GM12878 (cell line): ENCODE data around the gene NACC1. TPM values are rescaled to one million over a fixed set of nuclear protein-coding genes. Genes with fewer than 3 reads are reported as not detected.

Source experiments
- BCL11A ChIP-seq: IDR thresholded peaks from 2 replicates; pipeline ENCODE4 v1.6.1; 2011; ENCODE audit warnings: low read depth, low read length
- BRCA1 ChIP-seq: IDR thresholded peaks from 2 replicates; pipeline ENCODE4 v1.6.1; 2011; ENCODE audit warnings: low read depth, low read length, improper control_type of control experiment
- CBX5 ChIP-seq: sonication (generic); IDR thresholded peaks from 2 replicates; pipeline ENCODE4 v1.6.1; 2016; ENCODE audit warnings: low read depth, moderate library complexity, mild to moderate bottlenecking, inconsistent platforms
- CHD1 ChIP-seq: IDR thresholded peaks from 2 replicates; pipeline ENCODE4 v1.6.1; 2012; ENCODE audit warnings: low read depth, low read length, improper control_type of control experiment
- CHD4 ChIP-seq: fragments of 200-600 bp; sonication (generic); IDR thresholded peaks from 2 replicates; pipeline ENCODE4 v1.6.1; 2016; ENCODE audit warnings: mild to moderate bottlenecking
- CUX1 ChIP-seq: IDR thresholded peaks from 2 replicates; pipeline ENCODE4 v1.6.1; 2012; ENCODE audit warnings: improper control_type of control experiment, low read depth, low read length; ENCODE audit not compliant: insufficient replicate concordance
- ETV6 ChIP-seq, 2 experiments: fragments of 450-650 bp in 1 of 2; IDR thresholded peaks in 1 of 2; conservative IDR thresholded peaks in 1 of 2; 2 replicates each; pipeline ENCODE4 v1.6.1; 2014; ENCODE audit warnings: antibody characterized with exemption in 1 of 2, borderline replicate concordance in 1 of 2, low read depth in 1 of 2, mild to moderate bottlenecking in 1 of 2, moderate library complexity in 1 of 2
- IKZF2 ChIP-seq, 2 experiments: fragments of 450-650 bp; IDR thresholded peaks; 2 replicates each; pipeline ENCODE4 v1.6.1; 2017; ENCODE audit warnings: mild to moderate bottlenecking in 2 of 2, moderate library complexity in 2 of 2
- KLF5 ChIP-seq: fragments of 450-650 bp; IDR thresholded peaks from 2 replicates; pipeline ENCODE4 v1.6.1; 2014; ENCODE audit warnings: mild to moderate bottlenecking; ENCODE audit not compliant: partially characterized antibody
- NBN ChIP-seq: fragments of 450-650 bp; IDR thresholded peaks from 2 replicates; pipeline ENCODE4 v1.6.1; 2016
- POLR2AphosphoS2 ChIP-seq: IDR thresholded peaks from 2 replicates; pipeline ENCODE4 v1.6.1; 2011; ENCODE audit warnings: low read depth, mild to moderate bottlenecking, low read length, improper control_type of control experiment, moderate library complexity
- SMAD5 ChIP-seq: IDR thresholded peaks from 2 replicates; pipeline ENCODE4 v1.6.1; 2016; ENCODE audit warnings: antibody characterized with exemption, low read depth
- SMC3 ChIP-seq: IDR thresholded peaks from 2 replicates; pipeline ENCODE4 v1.6.1; 2011; ENCODE audit warnings: low read length, improper control_type of control experiment, borderline replicate concordance
- SREBF1 ChIP-seq: IDR thresholded peaks from 2 replicates; pipeline ENCODE4 v1.6.1; 2012; ENCODE audit warnings: mild to moderate bottlenecking, low read length
- SUZ12 ChIP-seq: fragments of 200-600 bp; sonication (generic); IDR thresholded peaks from one replicate; pipeline ENCODE4 v1.6.1; 2018; ENCODE audit warnings: antibody characterized with exemption, mild to moderate bottlenecking; ENCODE audit not compliant: unreplicated experiment
- YY1 ChIP-seq: IDR thresholded peaks from 2 replicates; pipeline ENCODE4 v1.6.1; 2011; ENCODE audit warnings: low read depth, mild to moderate bottlenecking, low read length
- ZBED1 ChIP-seq: IDR thresholded peaks from 2 replicates; pipeline ENCODE4 v1.6.1; 2016; ENCODE audit warnings: borderline replicate concordance
- ZNF384 ChIP-seq: IDR thresholded peaks from 2 replicates; pipeline ENCODE4 v1.6.1; 2012; ENCODE audit warnings: low read depth, mild to moderate bottlenecking, low read length, improper control_type of control experiment, borderline replicate concordance
- polyA plus RNA-seq, 11 experiments: library from polyadenylated mRNA; depleted of rRNA in 4 of 11; unstranded in 6 of 11; stranded (reverse) in 5 of 11; fragments of >200 nt; fragmentation: Nextera tagmentation in 4 of 11; fragmentation: Illumina TruSeq in 1 of 11; extraction: Ambion mirVana in 4 of 11; extraction: Trizol in 1 of 11; gene quantifications; 1 replicate in 1 of 11; 2 replicates in 10 of 11; pipeline versions ENCODE4 v1.2.1 to v1.2.3, GENCODE V29; 2011 to 2016; ENCODE audit warnings: inconsistent platforms in 2 of 11, missing spikeins in 2 of 11, low read depth in 1 of 11
- total RNA-seq, 4 experiments: library from RNA; depleted of rRNA in 3 of 4; stranded (reverse); fragments of >200 nt in 3 of 4; fragmentation: Illumina TruSeq in 1 of 4; extraction: Trizol in 1 of 4; gene quantifications; 2 replicates each; pipeline versions ENCODE4 v1.2.1 to v1.2.3, GENCODE V29; 2013 to 2021
- TF ChIP-seq, protein P1 (sequence below): IDR thresholded peaks from 2 replicates; pipeline ENCODE4 v1.6.1; 2011; ENCODE audit warnings: borderline replicate concordance, low read depth, mild to moderate bottlenecking, moderate library complexity, low read length; ENCODE audit not compliant: insufficient read depth, poor library complexity, severe bottlenecking
- TF ChIP-seq, protein P2 (sequence below): IDR thresholded peaks from 2 replicates; pipeline ENCODE4 v1.6.1; 2012; ENCODE audit warnings: low read depth, low read length, improper control_type of control experiment
- TF ChIP-seq, protein P3 (sequence below): fragments of 450-650 bp; IDR thresholded peaks from 2 replicates; pipeline ENCODE4 v1.6.1; 2018; ENCODE audit warnings: borderline replicate concordance, mild to moderate bottlenecking; ENCODE audit not compliant: partially characterized antibody

The NACC1 gene
- total and polyA plus RNA-seq, 10 of the 15 experiments (the other 5 are each of a cell fraction or from before 2014, with no cell fraction given) = 0.18 to 120 (median 19.2) TPM

GRCh38 chr19:13154911-13155471 lies 36.9 kb downstream of the NACC1 start (continued):
- TF ChIP-seq CUX1 (peak; percentile 86), CHD1 (no peak), KLF5 (no peak), YY1 (no peak), CHD4 (no peak), CBX5 (no peak), SMAD5 (peak; percentile 86; the same call in 1 of the 2 replicates), SREBF1 (no peak), IKZF2 (IDR thresholded peaks at IDR 0.05) (peak; percentile 48 to 54), NBN (no peak), SUZ12 (no peak), BCL11A (peak; percentile 3), ZBED1 (peak; percentile 79; the same call in 1 of the 2 replicates), ZNF384 (no peak), BRCA1 (no peak), SMC3 (0 out of 2 replicates have a peak, but pooled peaks have one; percentile 17), POLR2AphosphoS2 (peak; percentile 86), ETV6 (conservative IDR thresholded peaks at IDR 0.05 in 1 of 2, IDR thresholded peaks at IDR 0.05 in 1 of 2; ENCODE audit: borderline replicate concordance in 1 of 2, low read depth in 1 of 2) (0 out of 4 replicates have a peak, but pooled peaks of 1 of the 2 experiments have one; percentile 49)
- TF ChIP-seq, protein P1, sequence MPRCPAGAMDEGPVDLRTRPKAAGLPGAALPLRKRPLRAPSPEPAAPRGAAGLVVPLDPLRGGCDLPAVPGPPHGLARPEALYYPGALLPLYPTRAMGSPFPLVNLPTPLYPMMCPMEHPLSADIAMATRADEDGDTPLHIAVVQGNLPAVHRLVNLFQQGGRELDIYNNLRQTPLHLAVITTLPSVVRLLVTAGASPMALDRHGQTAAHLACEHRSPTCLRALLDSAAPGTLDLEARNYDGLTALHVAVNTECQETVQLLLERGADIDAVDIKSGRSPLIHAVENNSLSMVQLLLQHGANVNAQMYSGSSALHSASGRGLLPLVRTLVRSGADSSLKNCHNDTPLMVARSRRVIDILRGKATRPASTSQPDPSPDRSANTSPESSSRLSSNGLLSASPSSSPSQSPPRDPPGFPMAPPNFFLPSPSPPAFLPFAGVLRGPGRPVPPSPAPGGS = no peak
- TF ChIP-seq, protein P2, sequence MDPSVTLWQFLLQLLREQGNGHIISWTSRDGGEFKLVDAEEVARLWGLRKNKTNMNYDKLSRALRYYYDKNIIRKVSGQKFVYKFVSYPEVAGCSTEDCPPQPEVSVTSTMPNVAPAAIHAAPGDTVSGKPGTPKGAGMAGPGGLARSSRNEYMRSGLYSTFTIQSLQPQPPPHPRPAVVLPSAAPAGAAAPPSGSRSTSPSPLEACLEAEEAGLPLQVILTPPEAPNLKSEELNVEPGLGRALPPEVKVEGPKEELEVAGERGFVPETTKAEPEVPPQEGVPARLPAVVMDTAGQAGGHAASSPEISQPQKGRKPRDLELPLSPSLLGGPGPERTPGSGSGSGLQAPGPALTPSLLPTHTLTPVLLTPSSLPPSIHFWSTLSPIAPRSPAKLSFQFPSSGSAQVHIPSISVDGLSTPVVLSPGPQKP = 0 out of 2 replicates have a peak, but pooled peaks have one; percentile 23
- TF ChIP-seq, protein P3, sequence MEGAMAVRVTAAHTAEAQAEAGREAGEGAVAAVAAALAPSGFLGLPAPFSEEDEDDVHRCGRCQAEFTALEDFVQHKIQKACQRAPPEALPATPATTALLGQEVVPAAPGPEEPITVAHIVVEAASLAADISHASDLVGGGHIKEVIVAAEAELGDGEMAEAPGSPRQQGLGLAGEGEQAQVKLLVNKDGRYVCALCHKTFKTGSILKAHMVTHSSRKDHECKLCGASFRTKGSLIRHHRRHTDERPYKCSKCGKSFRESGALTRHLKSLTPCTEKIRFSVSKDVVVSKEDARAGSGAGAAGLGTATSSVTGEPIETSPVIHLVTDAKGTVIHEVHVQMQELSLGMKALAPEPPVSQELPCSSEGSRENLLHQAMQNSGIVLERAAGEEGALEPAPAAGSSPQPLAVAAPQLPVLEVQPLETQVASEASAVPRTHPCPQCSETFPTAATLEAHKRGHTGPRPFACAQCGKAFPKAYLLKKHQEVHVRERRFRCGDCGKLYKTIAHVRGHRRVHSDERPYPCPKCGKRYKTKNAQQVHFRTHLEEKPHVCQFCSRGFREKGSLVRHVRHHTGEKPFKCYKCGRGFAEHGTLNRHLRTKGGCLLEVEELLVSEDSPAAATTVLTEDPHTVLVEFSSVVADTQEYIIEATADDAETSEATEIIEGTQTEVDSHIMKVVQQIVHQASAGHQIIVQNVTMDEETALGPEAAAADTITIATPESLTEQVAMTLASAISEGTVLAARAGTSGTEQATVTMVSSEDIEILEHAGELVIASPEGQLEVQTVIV = no peak
